Neutrophil (primary cell): Measurements from ENCODE around the gene AFDN.

Source experiments
- H3K27ac ChIP-seq: fragments of 200-600 bp; sonication (generic); 2 replicates; pipeline ENCODE4 v1.5.1; 2016; ENCODE audit warnings: mild to moderate bottlenecking, moderate library complexity
- H3K27me3 ChIP-seq: fragments of 200-600 bp; sonication (generic); 2 replicates; pipeline ENCODE4 v1.6.0; 2016; ENCODE audit warnings: mild to moderate bottlenecking
- H3K36me3 ChIP-seq: fragments of 200-600 bp; sonication (generic); 2 replicates; pipeline ENCODE4 v1.5.1; 2017
- H3K4me1 ChIP-seq, 2 experiments: fragments of 200-600 bp in 1 of 2; sonication (generic) in 1 of 2; 1 replicate in 1 of 2; 2 replicates in 1 of 2; pipeline versions ENCODE4 v1.5.1 to v1.6.1; 2013 to 2016; ENCODE audit warnings: low read depth in 1 of 2, low read length in 1 of 2, mild to moderate bottlenecking in 1 of 2, moderate library complexity in 1 of 2; ENCODE audit not compliant: control insufficient read depth in 1 of 2, insufficient read depth in 1 of 2
- H3K4me3 ChIP-seq, 2 experiments: fragments of 200-600 bp in 1 of 2; sonication (generic) in 1 of 2; 1 replicate in 1 of 2; 2 replicates in 1 of 2; pipeline ENCODE4 v1.5.1; 2013 to 2016; ENCODE audit warnings: low read depth in 1 of 2, low read length in 1 of 2, mild to moderate bottlenecking in 1 of 2, moderate library complexity in 1 of 2
- H3K9me3 ChIP-seq: fragments of 200-600 bp; sonication (generic); 2 replicates; pipeline ENCODE4 v1.5.1; 2016
- CTCF ChIP-seq: fragments of 200-600 bp; sonication (generic); IDR thresholded peaks from 2 replicates; pipeline ENCODE4 v1.5.1; 2016; ENCODE audit warnings: antibody characterized with exemption

AFDN gene

GRCh38 chr6:167995302-167995701 is 168.6 kb downstream of the AFDN start:
- no peaks in the 10 kb centered on the region for H3K27me3 ChIP-seq
- H3K4me1 ChIP-seq: no peaks in the 10 kb centered on the region
- no peak overlapping the region for H3K4me3 ChIP-seq
- H3K36me3 ChIP-seq: no peaks in the 10 kb centered on the region
- no peaks in the 10 kb centered on the region for H3K9me3 ChIP-seq
- TF ChIP-seq CTCF: no peak
- H3K27ac ChIP-seq: no peak overlapping the region

GRCh38 chr6:167995731-167996151 is 169.0 kb downstream of the AFDN start:
- no peaks in the 10 kb centered on the region for H3K36me3 ChIP-seq
- no peak overlapping the region for H3K27ac ChIP-seq
- H3K4me3 ChIP-seq: no peak overlapping the region
- no peaks in the 10 kb centered on the region for H3K9me3 ChIP-seq
- no peak for TF ChIP-seq CTCF
- H3K27me3 ChIP-seq: no peaks in the 10 kb centered on the region
- H3K4me1 ChIP-seq: no peaks in the 10 kb centered on the region

- no peak for TF ChIP-seq CTCF
- H3K4me3 ChIP-seq: no peak overlapping the region
These were observed 169.9 kb downstream of the AFDN start for GRCh38 chr6:167996424-167997199.

GRCh38 chr6:167997642-167998041 is 170.9 kb downstream of the AFDN start, which contains the start of gene KIF25:
KIF25 (plus strand) TSS chr6:167997671; CDS start chr6:168029586, 31,915 bp downstream.
- H3K4me3 ChIP-seq: no peak within 1 kb of the TSS
- no peaks in the 10 kb centered on the region for H3K27me3 ChIP-seq
- no peaks in the 10 kb centered on the region for H3K36me3 ChIP-seq
- no peaks in the 10 kb centered on the region for H3K4me1 ChIP-seq
- no peak for TF ChIP-seq CTCF
- no peak within 1 kb of the TSS for H3K27ac ChIP-seq
- H3K9me3 ChIP-seq: no peaks in the 10 kb centered on the region

More at GRCh38 chr6:167996424-167997199, 169.9 kb downstream of the AFDN start:
- H3K4me1 ChIP-seq: no peaks in the 10 kb centered on the region
- H3K36me3 ChIP-seq: no peaks in the 10 kb centered on the region
- H3K27me3 ChIP-seq: no peaks in the 10 kb centered on the region
- no peak overlapping the region for H3K27ac ChIP-seq
- no peaks in the 10 kb centered on the region for H3K9me3 ChIP-seq

GRCh38 chr6:167998215-167998614 is 171.5 kb downstream of the AFDN start:
- no peak overlapping the region for H3K4me3 ChIP-seq
- no peak overlapping the region for H3K27ac ChIP-seq
- TF ChIP-seq CTCF: no peak
- no peaks in the 10 kb centered on the region for H3K4me1 ChIP-seq
- H3K36me3 ChIP-seq: no peaks in the 10 kb centered on the region
- no peaks in the 10 kb centered on the region for H3K27me3 ChIP-seq
- H3K9me3 ChIP-seq: no peaks in the 10 kb centered on the region
